Measurements from ENCODE around the gene ADGRG2.

DNA sequence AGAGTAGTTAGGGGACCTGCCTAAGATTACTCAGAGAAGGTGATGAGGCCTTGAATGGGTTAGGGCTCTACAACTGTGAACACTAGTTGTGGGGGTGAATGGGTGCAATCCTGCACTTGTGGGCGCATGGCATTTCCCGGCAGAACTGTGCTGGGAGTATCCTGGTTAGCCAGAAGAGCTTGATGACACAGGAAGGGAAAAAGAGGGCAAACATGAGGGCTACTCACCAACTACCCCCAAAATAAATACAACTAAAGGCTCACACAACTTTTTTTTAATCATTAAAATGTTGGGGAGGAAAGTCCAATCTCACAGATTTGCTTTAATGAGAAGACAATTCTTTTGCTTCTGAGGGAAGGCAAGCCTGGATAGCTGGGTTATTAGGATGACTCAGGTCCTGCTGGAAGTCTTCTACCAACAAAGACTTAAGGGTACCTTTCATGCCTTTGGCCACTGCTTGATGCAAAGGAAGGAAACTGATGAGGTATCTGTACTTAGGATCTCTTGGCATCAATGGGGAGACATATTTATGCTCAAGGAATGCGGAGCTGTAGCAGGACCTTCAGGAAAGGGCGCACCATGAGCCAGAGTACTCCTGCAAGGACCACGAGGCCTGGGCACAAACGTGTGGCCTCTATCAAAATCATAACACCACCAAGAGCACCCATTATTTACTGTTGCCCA is 141.0 kb downstream of the ADGRG2 start:
- TF ChIP-seq ARNTL (CRISPR knock-in tag; IDR thresholded peaks at IDR 0.05; ENCODE audit: borderline replicate concordance, low read depth), result no peak
- TF ChIP-seq, protein P1, sequence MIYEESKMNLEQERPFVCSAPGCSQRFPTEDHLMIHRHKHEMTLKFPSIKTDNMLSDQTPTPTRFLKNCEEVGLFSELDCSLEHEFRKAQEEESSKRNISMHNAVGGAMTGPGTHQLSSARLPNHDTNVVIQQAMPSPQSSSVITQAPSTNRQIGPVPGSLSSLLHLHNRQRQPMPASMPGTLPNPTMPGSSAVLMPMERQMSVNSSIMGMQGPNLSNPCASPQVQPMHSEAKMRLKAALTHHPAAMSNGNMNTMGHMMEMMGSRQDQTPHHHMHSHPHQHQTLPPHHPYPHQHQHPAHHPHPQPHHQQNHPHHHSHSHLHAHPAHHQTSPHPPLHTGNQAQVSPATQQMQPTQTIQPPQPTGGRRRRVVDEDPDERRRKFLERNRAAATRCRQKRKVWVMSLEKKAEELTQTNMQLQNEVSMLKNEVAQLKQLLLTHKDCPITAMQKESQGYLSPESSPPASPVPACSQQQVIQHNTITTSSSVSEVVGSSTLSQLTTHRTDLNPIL (CRISPR knock-in tag; IDR thresholded peaks at IDR 0.05; ENCODE audit: low read depth), result no peak

Data from SK-N-SH treated with all-trans-retinoic acid at 6 μM for 48 hours (cell line).